Measurements from ENCODE around the gene ZNF407.

Gene ZNF407

GRCh38 chr18:74832381-74832780, 234.7 kb downstream of the ZNF407 start:
- no peak for TF ChIP-seq CTCF (IDR thresholded peaks at IDR 0.05; ENCODE audit: low read depth, low read length, missing control alignments)
- H3K4me3 ChIP-seq (ENCODE audit: low read depth, low read length): no peak overlapping the region
- DNase-seq (ENCODE audit: low read depth): no peak

- no peak overlapping the region for H3K4me3 ChIP-seq (ENCODE audit: low read depth, low read length)
- DNase-seq (ENCODE audit: low read depth): no peak
- no peak for TF ChIP-seq CTCF (IDR thresholded peaks at IDR 0.05; ENCODE audit: low read depth, low read length, missing control alignments)
These were observed 235.3 kb downstream of the ZNF407 start for GRCh38 chr18:74832999-74833398.

DNA sequence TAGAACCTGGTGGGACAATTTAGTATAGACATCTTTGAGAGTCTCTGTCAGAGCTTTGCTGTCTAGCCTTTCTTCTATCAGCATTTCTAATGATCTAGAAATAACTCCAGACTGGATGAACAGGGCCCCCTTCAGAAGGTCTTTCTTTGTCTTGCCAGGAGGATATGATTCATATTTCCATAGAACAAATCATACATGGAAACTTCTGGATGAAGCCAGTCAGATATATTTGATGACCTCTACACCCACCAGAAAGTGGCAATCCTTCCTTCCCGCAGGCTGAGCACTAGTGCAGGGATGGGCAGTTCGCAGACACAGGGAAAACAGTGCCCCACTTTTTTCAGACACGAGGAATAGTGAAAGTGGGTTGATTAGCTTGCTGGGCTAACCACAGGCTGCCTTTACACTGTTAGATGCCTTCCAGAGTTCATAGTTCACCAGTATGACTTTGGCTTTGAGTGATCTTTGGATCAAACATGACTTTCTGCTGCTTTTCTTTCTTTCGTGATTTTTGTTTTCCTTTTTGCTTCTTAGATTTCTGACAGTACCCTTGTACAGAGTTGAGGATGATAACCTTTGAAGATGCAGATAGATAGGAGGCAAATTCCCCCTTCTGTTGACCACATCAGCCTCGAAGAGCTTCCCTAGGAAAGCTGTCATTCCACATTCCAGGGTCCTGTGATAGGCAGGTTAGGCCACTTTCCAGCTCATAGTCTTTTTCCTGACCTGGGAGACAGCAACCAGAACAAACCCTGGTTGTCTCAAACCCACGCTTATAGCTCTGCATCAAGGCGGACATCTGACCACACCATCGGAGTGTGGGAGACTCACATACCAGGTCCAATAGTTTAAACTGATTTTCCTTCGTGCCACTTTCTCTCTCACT, 237.0 kb downstream of the ZNF407 start:
- no peak for TF ChIP-seq CTCF (IDR thresholded peaks at IDR 0.05; ENCODE audit: low read depth, low read length, missing control alignments)
- no peak for DNase-seq (ENCODE audit: low read depth)
- H3K4me3 ChIP-seq (ENCODE audit: low read depth, low read length): no peak overlapping the region

DNA sequence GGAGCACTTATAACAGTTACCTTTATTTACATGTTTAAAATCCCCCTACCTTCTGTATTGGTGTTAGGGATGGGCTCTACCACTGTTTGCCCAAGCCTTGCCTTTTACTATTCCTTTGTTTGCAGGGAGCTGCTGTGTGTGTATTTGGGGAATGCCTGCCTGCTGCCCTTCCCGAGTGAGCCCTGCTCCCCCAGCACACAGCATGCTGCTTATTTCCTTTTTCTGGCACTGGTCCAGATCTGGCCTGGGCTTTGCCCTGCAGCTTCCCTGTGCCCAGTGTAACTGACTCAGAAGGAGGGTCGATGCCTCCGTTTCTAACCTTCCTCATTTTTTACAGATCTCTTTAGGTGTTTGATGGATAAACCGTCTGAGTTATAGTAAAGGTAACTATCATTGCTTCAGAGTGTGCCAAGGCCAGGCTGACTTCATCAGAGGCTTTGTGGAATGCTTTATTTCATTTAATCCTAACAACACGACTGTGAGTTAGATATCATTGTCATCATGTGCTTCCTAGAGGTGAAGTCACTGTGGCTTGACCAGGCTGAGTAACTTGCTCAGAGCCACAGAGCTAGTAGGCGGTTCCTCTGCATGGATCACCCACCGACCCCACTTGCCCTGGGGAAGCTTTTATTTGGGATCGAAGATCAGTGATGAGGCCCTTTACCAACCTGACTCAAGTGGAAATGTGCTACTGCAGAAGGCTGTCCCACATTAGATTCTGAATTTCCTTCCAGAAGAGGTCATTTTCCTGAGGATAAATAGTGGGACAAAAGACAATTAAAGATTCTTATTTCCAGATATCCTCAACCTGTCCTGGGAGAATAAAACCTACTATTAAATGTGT, 238.8 kb downstream of the ZNF407 start:
- TF ChIP-seq CTCF (IDR thresholded peaks at IDR 0.05; ENCODE audit: low read depth, low read length, missing control alignments): no peak
- H3K4me3 ChIP-seq (ENCODE audit: low read depth, low read length): no peak overlapping the region
- DNase-seq (ENCODE audit: low read depth): no peak

DNA sequence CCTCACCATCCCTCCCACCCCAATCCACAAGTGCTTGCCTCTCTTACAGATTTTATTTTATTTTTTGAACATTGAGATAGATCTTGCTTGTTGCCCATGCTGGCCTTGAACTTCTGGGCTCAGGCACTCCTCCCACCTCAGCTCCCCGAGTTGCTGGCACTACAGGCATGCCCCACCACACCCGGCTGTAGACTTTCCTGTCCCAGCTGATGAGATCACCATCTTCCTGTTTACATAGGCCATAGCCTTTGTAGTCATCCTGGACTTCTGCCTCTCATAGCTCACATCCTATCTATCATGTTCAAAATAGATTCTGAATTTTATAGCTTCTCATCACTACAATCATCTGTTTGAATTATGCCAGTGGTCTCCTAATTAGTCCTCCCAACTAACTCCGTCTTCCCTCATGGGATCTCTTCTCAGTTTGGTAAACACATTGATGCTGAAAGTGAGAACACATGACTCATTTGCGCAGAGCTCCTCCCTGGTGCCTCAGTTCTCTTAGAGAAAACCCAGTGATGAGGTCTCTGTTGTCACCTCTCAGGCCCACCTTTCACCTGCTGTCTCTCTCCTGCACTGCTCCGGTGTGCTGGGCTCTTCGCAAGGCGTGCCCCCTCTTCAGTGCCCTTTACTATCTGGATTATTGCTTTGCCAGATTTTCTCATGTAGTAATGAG, 243.0 kb downstream of the ZNF407 start:
- DNase-seq (ENCODE audit: low read depth): no peak
- TF ChIP-seq CTCF (IDR thresholded peaks at IDR 0.05; ENCODE audit: low read depth, low read length, missing control alignments): no peak
- no peak overlapping the region for H3K4me3 ChIP-seq (ENCODE audit: low read depth, low read length)

GRCh38 chr18:74841248-74841647, 243.6 kb downstream of the ZNF407 start:
- TF ChIP-seq CTCF (IDR thresholded peaks at IDR 0.05; ENCODE audit: low read depth, low read length, missing control alignments): no peak
- H3K4me3 ChIP-seq (ENCODE audit: low read depth, low read length): no peak overlapping the region
- no peak for DNase-seq (ENCODE audit: low read depth)
